ENCODE results near the gene DPP10.
"Not testable (repeated sequence)": the region's sequence is repeated elsewhere in the genome, so short reads cannot be mapped to it uniquely, and the experiment has no call there.

Gene DPP10

DNA sequence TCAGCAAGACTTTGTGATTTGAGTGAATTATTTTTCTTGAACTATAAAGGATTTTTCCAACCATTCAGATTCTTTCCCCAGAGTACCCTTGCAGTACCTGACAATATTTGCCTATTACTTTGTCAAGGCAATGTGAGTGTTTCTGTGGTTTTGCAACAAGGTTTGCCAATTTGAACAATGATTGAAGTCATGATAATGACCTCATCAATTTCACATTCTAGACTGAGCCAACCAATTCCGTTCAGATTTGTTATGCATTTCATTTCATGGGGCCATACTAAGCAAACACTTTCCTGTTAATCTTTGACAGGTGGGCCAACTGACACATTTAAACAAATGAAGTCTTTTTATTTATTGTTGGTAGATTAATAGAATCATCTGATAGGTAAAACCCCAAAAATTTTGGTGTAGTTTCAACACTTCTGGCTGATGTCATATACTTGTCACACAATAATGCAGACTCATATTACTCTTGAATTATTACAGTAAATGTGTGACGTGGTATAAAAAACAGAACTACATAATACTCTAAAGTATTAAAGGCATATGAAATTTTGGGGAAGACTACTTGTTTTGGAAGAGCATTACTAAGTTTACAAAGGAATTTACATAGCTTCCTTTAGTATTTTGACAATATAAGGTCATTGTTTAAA, 526.4 kb downstream of the DPP10 start:
- DNase-seq (ENCODE audit: low read depth): no peak

DNA sequence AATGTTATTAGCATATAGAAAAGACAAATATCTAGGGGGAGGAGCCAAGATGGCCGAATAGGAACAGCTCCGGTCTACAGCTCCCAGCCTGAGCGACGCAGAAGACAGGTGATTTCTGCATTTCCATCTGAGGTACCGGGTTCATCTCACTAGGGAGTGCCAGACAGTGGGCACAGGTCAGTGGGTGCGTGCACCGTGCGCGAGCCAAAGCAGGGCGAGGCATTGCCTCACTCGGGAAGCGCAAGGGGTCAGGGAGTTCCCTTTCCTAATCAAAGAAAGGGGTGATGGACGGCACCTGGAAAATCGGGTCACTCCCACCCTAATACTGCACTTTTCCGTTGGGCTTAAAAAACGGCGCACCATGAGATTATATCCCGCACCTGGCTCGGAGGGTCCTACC, 561.9 kb downstream of the DPP10 start:
- DNase-seq (ENCODE audit: low read depth): not testable (repeated sequence)

DNA sequence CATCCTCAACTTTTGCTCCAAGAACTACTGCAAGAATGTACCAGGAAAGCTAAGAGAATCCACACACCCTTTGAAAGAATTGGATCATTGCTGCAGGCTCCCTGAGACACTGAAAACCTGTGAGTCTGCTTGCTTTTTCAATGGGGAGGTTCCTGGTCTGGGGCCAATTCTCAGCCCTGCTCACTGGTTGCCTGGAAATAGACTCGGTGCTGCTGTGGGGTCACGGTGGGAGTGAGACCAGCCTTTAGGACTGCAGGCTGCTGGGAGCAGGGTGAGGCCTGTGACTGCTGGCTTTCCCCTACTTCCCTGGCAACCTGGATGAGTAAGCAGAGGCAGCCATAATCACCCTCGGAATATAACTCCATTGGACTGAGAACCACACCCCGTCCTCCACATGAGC, 569.3 kb downstream of the DPP10 start:
- DNase-seq (ENCODE audit: low read depth): no peak

DNA sequence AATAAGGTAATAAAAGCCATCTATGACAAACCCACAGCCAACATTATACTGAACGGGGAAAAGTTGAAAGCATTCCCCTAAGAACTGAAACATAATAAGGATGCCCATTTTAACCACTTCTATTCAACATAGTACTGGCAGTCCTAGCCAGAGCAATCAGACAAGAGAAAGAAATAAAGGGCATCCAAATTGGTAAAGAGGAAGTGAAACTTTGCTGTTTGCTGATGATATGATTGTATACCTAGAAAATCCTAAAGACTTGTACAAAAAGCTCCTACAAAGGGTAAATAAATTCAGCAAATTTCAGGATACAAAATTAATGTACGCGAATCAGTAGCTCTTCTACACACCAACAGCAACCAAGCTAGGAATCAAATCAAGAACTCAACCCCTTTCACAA, 579.6 kb downstream of the DPP10 start:
- not testable (repeated sequence) for DNase-seq (ENCODE audit: low read depth)

DNA sequence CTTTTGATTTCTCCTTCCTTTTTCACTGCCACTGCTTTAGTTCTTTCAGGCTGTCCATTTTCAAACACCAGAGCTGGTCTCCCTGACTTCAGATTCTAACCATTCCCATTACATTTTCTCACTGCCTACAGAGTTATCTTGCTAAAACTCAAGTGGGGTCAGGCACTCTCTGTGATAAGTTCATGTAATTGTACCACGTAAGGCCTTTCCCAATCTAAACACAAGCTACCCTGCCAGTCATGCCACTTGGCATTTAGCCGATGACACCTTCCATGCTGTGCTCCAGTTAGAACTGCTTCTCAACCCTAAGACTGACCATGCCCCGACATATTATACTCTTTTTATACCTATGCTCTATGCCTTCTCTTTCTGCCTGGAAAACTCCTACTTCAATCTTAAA, 592.4 kb downstream of the DPP10 start:
- no peak for DNase-seq (ENCODE audit: low read depth)

DNA sequence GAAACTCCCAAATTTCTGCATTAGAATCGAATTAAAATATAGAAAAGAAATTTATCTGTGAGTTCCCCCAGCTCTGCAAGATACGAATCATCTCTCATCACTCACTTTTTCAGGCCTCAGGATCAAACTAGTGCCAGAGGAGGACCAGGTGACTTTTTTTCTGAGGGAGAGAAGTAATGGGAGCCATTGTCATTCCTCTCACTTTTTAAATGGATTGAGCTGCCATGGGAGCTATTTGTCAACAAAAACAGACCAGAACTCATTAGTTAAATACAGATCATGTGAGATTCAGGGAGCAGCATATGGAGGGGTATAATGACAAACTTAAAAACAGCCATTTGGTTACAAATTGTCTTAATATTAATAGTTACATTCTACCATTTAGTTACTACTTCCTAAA, 594.4 kb downstream of the DPP10 start:
- no peak for DNase-seq (ENCODE audit: low read depth)

DNA sequence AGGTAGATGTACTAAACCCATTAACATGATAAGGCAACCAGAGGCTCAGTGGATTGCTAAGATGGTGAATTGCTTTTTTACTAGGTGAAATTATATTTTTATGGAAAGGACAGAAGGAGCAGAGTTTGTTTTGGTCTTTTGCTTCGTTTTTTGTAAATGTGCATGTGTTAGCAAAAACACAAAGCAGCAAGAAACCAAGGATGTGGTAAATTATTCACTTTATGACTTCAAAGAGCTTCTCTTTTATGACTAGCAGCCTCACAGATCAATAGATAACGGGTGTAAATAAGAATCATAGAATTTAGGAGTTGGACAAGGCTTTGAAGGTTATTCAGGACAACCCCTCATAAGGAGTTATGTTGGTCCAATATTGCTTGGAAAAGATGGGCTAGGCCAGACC, 615.0 kb downstream of the DPP10 start:
- DNase-seq (ENCODE audit: low read depth): no peak

DNA sequence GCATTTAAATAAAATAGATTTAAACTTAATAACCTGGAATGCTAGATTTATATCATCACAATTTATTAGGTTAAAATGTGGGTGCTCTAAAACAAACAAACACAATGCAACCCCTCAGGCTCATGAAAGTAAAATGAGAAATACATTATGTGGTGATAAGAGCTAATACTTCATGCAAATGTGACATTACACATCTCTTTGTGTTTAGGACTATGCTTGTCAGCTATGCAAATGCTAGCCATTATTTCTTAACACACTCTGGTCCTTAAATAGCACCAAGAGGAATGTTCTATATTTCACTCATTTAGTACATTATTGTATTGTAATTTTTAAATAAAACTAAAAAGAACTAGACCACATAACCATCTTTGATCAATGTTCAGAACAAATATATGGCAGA, 627.6 kb downstream of the DPP10 start:
- DNase-seq (ENCODE audit: low read depth): no peak

DNA sequence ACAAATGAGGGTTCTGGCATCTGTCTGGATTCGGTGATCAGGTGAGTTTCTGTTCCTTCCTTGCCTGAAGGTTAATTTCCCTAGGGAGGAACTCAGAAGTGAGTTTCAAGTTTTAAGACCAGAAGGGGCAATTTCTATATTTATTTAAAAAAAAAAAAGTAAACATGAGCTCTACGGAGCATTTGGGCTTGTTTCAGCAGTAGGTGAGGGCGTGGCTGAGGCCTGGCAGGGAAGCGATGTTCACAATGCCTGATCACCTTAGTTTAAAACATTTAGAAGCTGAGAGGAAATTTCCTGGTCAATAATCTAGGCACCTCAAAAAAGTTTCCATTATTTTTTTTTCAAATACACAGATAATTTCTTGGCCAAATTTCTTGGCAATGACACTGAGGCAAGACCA, 629.1 kb downstream of the DPP10 start:
- no peak for DNase-seq (ENCODE audit: low read depth)

DNA sequence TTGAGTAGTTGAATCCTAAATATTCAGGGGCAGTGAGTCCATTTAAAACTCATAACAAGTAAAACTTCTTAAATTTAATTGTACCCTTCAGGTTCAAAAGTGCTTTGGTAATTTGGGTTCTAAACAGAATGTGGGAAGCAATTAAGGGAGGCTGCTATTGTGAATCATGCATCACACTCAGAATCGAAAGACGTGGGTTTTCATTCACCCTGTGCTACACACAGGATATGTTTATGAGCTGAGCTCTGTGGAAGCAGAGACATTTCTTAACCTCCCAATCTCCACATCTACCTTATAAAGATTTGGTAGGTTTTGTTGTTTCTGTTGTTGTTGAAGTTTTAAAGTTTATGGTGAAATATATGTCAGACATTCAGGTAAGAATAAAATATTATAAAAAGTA, 633.4 kb downstream of the DPP10 start:
- DNase-seq (ENCODE audit: low read depth): no peak

DNA sequence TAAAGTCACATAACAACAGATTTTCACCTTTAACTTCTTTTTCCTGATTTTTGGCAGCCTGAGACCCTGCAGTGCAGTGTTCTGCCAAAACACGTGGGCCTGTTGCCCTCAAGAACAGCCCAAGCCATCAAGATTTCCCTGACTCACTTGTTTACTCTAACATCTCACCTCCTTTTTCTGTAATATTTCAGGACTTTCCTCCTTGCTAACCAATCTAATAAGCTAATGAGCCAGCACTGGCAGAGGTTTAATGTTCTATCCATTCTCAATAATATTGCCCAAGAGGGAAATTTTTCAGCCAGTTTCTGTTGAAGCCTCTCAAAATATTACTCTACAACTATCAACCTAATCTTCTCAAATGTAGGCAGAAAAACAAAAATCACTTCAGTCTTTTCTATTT, 635.2 kb downstream of the DPP10 start:
- DNase-seq (ENCODE audit: low read depth): no peak

DNA sequence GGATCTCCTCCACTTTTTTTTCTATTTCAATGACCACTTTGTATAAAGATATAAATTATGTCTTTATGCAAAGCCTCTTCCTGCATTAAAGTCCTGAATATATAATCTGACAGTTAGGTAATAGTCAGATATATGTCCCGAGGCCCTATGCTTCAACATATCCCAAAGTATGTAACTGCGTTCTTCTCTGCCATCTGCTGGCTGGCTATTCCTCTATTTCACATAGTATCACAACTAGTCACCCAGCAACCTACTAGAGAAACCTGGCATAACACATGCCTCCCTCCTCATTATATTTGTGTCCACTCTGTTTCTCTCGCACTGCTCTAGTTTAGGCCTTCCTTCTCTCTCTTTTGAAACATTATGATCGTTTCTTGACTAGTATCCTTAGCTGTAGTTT, 640.8 kb downstream of the DPP10 start:
- DNase-seq (ENCODE audit: low read depth): no peak

DNA sequence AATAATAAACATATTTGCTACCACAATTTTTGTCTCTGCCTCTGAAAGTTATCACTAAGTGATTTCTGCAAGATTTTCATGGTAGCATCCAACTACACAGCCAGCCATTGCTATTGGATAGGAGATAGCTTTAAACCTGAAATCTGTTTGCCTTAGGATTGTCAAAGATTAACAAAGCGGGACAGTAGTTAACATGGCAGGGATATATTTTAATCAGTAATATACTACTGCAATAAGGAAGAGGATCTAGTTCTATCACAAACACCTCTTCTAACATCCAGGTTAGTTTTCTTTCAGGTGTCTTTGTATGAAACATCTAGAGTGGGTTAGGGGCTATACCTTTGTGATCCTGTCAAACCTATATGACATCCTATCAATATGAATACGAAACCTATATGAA, 641.3 kb downstream of the DPP10 start:
- DNase-seq (ENCODE audit: low read depth): no peak

DNA sequence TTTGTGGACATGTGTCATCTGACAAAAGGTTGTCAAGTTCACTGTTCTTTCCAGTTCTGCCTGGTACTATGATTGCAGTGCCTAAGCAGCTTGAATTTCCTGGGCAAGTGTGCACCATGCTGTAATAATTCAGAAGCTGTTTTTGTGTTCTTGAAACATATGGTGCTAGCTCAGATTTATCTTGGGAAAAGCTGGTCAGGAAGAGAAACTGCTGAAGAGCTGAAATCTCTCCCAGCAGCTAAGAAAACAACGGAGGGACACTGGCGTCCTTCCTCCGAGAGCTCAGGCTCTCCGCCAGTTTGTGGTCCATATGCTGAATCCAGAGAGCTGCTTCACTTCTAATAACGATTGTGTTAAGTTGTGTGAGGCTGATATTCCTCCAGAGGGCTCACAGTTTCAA, 642.0 kb downstream of the DPP10 start:
- no peak for DNase-seq (ENCODE audit: low read depth)

DNA sequence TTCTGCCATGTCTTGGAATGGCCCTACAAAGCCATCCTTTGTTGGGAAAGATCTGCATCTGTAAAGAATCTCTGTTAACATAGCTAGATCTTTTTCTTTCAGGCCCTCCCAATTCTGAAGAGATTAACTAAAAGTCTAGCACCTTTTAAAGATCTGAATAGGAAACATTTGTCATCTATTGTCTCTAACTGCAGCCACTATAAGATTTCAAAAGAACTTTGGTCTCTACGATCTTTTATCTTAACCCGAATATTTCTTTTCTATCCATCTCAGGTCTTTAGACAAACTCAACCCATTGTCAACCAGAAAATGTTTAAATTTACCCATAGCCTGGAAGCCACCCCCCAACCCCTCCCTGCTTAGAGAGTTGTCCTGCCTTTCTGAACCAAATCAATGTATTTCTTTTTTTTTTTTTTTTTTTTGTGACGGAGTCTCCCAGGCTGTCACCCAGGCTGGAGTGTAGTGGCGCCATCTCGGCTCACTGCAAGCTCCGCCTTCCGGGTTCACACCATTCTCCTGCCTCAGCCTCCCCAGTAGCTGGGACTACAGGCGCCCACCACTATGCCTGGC, 643.7 kb downstream of the DPP10 start:
- not testable (repeated sequence) for DNase-seq (ENCODE audit: low read depth)

DNA sequence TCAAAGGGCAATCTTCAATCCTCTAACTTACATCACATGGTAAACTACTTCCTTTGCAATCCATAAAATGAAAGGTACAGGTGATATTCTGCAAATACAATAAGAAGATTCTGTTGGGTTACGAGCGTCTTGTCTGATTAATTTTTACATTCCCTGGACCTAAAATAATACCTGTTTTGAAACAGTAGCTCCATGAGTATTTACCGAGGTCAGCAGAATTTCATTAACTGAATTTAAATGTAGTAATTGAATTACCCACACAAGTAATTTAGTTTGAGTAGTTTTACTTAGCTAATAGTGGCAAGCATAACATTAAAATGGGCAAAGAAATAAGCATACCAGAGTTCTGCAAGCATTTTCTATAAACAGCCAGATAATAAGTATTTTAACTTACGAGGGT, 652.0 kb downstream of the DPP10 start:
- DNase-seq (ENCODE audit: low read depth): no peak

DNA sequence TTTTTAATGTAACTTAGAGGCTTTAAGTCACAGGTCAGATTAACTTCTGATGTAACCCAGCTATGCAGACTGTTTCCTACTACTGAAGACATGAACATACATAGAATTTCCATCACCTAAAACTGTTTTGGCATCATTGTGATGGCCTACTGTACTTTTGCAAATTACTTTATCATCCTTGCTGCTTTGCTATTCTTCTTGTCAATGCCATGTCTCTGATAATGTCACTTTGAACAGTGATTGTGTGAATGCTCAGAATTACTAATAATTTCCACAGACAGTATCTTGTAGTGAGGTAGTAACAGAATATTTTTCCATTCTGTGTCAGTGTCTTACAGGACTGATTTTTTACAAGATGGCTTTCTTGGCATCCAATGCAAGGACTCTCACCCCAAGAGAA, 663.5 kb downstream of the DPP10 start:
- DNase-seq (ENCODE audit: low read depth): no peak

DNA sequence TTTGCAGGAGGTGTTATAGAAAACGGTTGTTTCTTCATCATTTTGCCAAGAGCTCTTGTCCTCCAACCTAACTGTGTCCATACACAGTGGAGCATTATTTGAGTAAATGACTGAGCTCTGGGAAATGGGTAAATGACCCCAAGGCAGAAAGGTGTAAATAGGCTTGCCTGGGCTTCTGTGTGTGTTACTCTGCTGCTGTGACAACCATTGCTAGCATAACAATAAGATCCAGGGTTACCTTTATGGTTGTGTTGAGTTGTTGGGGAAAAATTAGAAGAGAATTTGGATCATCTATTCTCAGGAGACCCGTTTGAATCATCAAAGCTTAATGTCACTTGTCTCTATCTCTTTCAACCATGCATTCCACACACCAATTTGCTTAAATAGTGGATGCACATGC, 672.7 kb downstream of the DPP10 start:
- no peak for DNase-seq (ENCODE audit: low read depth)

DNA sequence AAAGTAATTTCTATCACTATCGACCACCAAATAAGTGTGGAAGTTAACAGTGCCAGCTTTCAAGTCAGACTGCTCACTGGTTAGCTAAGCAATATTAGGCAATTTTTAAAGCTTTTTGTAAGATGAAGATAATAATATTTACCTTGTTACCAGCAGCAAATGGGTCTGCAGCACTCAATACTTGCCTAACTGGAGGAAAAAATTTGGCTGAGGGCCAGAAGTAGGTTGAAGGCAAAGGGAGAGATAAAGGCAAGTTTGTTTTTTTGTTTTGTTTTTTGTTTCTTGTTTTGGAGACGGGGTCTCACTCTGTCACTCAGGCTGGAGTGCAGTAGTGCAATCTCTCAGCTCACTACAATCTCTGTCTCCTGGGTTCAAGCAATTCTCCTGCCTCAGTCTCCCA, 675.9 kb downstream of the DPP10 start:
- no peak for DNase-seq (ENCODE audit: low read depth)

DNA sequence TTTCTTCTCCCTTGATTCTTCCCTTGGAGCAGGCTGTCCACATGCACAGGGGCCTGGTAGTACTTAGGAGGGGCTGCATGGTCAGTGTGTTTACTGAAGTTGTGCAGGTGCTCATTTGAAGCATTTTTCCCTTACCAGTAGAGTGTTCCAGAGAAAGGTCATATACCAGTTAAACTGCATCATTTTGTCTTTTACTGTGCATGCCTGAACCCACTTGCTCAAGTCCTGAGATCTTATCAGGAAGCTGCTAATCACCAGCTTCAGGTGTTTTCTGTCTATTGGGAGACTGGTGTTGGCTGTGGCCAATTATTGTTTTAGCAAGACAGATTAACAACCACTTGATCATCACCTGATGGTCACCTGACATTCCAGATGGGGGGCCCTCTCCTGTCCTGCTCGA, 676.6 kb downstream of the DPP10 start:
- DNase-seq (ENCODE audit: low read depth): no peak

DNA sequence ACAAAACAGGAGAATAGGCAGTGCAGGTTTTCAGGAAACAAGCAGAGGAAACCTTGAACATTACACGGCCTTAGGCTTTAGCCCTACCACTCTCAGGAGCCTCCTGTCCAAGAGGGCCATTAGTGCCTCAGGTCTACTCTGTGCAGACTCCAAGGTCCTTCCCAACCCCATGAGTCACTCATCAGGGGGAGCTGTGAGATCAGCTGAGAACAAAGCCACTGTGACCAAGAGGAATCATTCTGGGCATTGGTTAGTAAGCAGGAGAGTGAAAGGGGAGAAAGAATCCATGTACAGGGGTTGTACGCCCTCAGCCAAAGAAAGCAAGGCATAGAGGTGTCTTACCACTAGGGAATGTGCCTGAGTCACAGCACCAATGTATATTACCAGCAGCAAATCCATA, 680.3 kb downstream of the DPP10 start:
- no peak for DNase-seq (ENCODE audit: low read depth)

DNA sequence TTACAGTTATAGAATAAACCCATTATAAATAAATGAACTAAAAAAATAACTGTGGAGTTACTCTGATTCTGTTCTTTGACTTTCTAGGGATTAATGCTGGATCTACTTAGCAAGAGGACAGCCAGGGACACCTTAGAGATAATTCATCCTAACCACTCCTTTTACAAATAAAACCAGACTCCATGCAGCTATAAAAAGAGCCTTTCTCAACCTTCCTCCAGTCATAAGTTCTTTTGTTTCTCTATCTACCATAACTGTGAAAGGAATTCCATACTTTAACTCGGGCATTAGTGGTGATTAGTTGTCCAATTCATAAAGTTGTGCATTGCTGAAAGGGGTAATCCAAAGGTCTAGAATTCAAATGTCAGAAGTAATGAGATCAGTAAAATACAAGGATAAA, 682.4 kb downstream of the DPP10 start:
- DNase-seq (ENCODE audit: low read depth): no peak

DNA sequence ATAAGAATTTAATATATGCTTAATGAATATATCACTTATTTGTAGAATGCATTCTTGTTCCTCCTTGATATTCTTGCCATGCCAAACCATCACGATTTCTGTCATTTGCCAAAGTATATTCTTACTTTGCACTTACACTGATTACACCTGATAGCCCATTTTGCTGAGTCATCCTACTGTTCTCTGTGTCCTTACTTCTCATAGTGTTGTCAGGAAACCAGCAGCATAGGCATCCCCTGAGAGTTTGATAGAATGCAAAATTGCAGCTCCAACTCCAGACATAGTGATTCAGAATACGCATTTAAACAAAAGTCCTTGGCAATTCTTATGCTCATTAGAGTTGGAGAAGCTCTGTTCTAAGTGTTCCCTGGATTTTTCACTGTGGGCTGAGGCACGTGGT, 687.1 kb downstream of the DPP10 start:
- DNase-seq (ENCODE audit: low read depth): no peak

DNA sequence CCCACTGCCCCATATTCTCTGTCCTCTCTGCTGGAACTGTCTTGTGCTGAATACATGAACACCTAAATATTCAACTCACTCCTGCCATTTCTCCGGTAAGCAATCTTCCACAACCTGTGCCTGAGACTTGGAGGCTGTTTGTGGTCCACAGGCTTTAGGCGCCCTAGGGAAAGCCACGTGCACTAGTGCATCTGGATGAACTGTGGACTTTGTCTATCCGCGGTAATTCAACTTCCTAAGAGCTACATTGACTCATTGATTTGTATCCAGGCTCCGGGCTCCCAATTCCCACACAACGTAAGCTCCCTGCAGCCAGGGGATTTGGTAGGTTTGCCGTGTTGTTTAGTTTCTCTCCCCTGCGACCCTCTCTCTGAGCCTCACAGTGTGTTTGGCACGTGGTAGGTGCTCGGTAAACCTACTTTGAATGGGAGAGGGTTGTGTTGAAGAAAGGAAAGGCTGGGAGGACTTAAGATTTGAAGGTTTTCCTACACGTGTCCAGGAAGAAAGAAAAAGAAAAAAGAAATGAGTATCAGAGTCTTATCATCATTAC, 718.2 kb downstream of the DPP10 start:
- no peak for DNase-seq (ENCODE audit: low read depth)

Measured in ELR (cell line).